Gastrocnemius medialis (tissue), 4 donors: ENCODE measurements around the gene TRAF1.

Source experiments
- POLR2A ChIP-seq, 2 donors: fragments of 450-650 bp; IDR thresholded peaks; one replicate each; pipeline ENCODE4 v1.6.1; 2017; ENCODE audit warnings: antibody characterized with exemption in 2 of 2, mild to moderate bottlenecking in 2 of 2, moderate library complexity in 2 of 2
- TF ChIP-seq, protein P1 (sequence below), 5 experiments: fragments of 450-650 bp in 3 of 5; fragments of 200-600 bp in 2 of 5; sonication (generic) in 2 of 5; IDR thresholded peaks in 4 of 5; conservative IDR thresholded peaks in 1 of 5; 1 replicate in 4 of 5; 2 replicates in 1 of 5; pipeline ENCODE4 v1.5.1; 2016 to 2019; ENCODE audit warnings: antibody characterized with exemption in 5 of 5, mild to moderate bottlenecking in 3 of 5, moderate library complexity in 3 of 5

- TF ChIP-seq, protein P1, sequence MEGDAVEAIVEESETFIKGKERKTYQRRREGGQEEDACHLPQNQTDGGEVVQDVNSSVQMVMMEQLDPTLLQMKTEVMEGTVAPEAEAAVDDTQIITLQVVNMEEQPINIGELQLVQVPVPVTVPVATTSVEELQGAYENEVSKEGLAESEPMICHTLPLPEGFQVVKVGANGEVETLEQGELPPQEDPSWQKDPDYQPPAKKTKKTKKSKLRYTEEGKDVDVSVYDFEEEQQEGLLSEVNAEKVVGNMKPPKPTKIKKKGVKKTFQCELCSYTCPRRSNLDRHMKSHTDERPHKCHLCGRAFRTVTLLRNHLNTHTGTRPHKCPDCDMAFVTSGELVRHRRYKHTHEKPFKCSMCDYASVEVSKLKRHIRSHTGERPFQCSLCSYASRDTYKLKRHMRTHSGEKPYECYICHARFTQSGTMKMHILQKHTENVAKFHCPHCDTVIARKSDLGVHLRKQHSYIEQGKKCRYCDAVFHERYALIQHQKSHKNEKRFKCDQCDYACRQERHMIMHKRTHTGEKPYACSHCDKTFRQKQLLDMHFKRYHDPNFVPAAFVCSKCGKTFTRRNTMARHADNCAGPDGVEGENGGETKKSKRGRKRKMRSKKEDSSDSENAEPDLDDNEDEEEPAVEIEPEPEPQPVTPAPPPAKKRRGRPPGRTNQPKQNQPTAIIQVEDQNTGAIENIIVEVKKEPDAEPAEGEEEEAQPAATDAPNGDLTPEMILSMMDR (IDR thresholded peaks at IDR 0.05 in 4 of 5, conservative IDR thresholded peaks at IDR 0.05 in 1 of 5), result no peak
- TF ChIP-seq POLR2A (IDR thresholded peaks at IDR 0.05), result no peak
Measured at GRCh38 chr9:120951960-120952618, 25.5 kb upstream of the TRAF1 start.
